Left ventricle myocardium inferior (tissue), 1 donor: ENCODE measurements around the gene FGF10. TPM values are rescaled to one million over a fixed set of nuclear protein-coding genes. Genes with fewer than 3 reads are reported as not detected.

Source experiments
- DNase-seq: peaks from one replicate; pipeline ENCODE4 v3.0.0-alpha.2; 2020
- H3K27ac ChIP-seq: fragments of 200-600 bp; replicated peaks from 2 replicates; pipeline ENCODE4 v1.8.0; 2021
- H3K27me3 ChIP-seq: fragments of 200-600 bp; 2 replicates; pipeline ENCODE4 v1.8.0; 2021; ENCODE audit warnings: low read depth
- H3K36me3 ChIP-seq: fragments of 200-600 bp; 2 replicates; pipeline ENCODE4 v1.8.0; 2021
- H3K4me1 ChIP-seq: fragments of 200-600 bp; 2 replicates; pipeline ENCODE4 v1.8.0; 2021
- H3K4me3 ChIP-seq: fragments of 200-600 bp; 2 replicates; pipeline ENCODE4 v1.8.0; 2021; ENCODE audit warnings: mild to moderate bottlenecking, moderate library complexity
- H3K9me3 ChIP-seq: fragments of 200-600 bp; replicated peaks from 2 replicates; pipeline ENCODE4 v1.8.0; 2021
- intact Hi-C: fragments of 100-400 bp; cut with micrococcal nuclease; formaldehyde crosslinking; loops from one replicate; pipeline ENCODE4 v1.11.0; 2022
- total RNA-seq: library from RNA; stranded (reverse); fragmentation: NEBNext Ultra II Directional; extraction: Animal tissue kit (Norgen Biotek cat#: 25700); gene quantifications from one replicate; pipeline ENCODE4 v1.2.1, GENCODE V29; 2021
- TF ChIP-seq, protein P1 (sequence below): fragments of 200-600 bp; IDR thresholded peaks from 2 replicates; pipeline ENCODE4 v1.8.0; 2021; ENCODE audit warnings: antibody characterized with exemption, mild to moderate bottlenecking, borderline replicate concordance
- donor health status: DM: no; HTN: yes; CAD: no; lungs with severe emphysema.

The FGF10 gene
- total RNA-seq, 1 donor from 2014 or later = 0.47 TPM

DNA sequence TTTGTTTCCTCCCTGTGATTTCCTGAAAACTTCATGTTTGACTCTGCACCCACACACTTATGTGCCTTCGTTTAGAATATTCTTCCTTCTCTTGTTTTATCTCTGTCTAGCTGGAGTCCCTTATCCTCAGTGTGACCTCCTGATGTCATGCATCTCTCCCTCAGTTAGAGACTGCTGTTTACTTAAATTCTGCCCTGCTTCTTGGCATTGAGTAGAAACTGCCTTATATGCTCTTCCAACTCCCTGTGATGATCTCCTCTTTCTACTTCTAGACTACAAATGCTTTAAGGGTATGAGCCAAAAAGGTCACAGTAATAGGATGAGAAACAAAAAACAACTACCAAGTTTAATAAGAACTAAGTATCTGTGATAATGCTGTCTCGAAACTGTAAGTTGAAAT, 12.2 kb downstream of the FGF10 start:
- intact Hi-C loops = no loop called here
- no peak overlapping the region for H3K27ac ChIP-seq
- no peaks in the 10 kb centered on the region for H3K4me1 ChIP-seq
- no peak for DNase-seq
- H3K9me3 ChIP-seq = peaks cover 17% of the 10 kb centered on the region
- H3K4me3 ChIP-seq = no peak overlapping the region
- no peaks in the 10 kb centered on the region for H3K36me3 ChIP-seq
- TF ChIP-seq, protein P1, sequence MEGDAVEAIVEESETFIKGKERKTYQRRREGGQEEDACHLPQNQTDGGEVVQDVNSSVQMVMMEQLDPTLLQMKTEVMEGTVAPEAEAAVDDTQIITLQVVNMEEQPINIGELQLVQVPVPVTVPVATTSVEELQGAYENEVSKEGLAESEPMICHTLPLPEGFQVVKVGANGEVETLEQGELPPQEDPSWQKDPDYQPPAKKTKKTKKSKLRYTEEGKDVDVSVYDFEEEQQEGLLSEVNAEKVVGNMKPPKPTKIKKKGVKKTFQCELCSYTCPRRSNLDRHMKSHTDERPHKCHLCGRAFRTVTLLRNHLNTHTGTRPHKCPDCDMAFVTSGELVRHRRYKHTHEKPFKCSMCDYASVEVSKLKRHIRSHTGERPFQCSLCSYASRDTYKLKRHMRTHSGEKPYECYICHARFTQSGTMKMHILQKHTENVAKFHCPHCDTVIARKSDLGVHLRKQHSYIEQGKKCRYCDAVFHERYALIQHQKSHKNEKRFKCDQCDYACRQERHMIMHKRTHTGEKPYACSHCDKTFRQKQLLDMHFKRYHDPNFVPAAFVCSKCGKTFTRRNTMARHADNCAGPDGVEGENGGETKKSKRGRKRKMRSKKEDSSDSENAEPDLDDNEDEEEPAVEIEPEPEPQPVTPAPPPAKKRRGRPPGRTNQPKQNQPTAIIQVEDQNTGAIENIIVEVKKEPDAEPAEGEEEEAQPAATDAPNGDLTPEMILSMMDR = no peak
- no peaks in the 10 kb centered on the region for H3K27me3 ChIP-seq

DNA sequence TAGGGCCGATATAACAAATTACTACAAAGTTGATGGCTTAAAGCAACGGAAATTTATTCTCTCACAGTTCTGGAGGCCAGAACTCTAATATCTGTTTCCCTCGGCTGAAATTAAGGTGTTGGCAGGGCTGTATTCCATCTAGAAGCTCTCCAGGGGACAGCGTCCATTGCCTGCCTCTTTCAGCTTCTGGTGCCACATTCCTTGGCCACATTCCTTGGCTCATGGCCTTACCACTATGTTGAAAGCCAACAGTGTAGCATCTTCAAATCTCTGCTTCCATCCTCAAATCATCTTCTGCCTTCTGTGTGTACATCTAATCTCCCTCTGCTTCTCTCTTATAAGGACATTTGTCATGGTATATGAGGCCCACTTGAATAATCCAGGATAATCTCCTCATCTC, 17.2 kb downstream of the FGF10 start:
- DNase-seq = no peak
- H3K4me3 ChIP-seq = no peak overlapping the region
- no peaks in the 10 kb centered on the region for H3K27me3 ChIP-seq
- no peaks in the 10 kb centered on the region for H3K4me1 ChIP-seq
- TF ChIP-seq, protein P1 = no peak
- no peak overlapping the region for H3K27ac ChIP-seq
- peaks cover 17% of the 10 kb centered on the region for H3K9me3 ChIP-seq
- intact Hi-C loops = no loop called here
- H3K36me3 ChIP-seq = no peaks in the 10 kb centered on the region

DNA sequence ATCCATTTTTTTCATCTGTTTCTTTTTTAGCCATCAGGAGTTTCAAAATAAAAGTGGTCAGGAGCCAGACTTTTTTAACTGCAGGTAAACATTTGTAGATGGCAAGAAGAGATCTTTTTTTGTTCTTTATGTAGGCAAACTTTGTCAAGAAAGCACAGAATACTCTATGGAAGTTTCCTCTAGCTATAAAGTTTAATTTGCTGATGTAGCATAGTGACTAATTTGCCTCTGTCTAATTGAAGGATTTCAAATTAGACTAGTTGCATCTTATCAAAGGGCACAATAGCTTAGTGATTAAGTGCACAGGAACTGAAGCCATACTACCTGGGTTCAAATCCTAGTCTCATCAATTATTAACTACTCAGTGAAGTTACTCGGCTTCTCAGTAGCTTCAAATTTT, 22.0 kb downstream of the FGF10 start:
- no peaks in the 10 kb centered on the region for H3K27me3 ChIP-seq
- no peaks in the 10 kb centered on the region for H3K4me1 ChIP-seq
- H3K36me3 ChIP-seq = no peaks in the 10 kb centered on the region
- intact Hi-C loops = no loop called here
- DNase-seq = no peak
- H3K27ac ChIP-seq = no peak overlapping the region
- TF ChIP-seq, protein P1 = no peak
- H3K9me3 ChIP-seq = no peaks in the 10 kb centered on the region
- no peak overlapping the region for H3K4me3 ChIP-seq

DNA sequence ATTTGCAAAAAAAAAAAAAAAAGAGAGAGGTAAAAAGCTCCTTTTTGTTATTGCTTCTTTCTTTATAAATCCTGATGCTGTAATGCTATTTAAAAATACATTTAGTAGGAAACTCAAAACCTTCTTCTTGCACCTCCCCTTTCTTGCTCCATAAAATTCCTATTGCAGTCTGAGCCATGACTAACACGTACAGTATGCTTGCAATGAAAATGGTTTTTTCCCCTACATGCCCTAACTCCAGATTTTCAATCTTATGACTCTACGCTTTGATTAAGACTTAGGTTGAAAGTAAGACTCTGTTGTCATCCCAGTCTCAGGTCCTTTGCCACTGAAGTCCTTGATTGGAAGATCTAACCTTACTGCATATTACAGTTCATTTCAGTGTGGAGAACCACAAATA, 23.9 kb downstream of the FGF10 start:
- DNase-seq = no peak
- H3K27me3 ChIP-seq = no peaks in the 10 kb centered on the region
- no peaks in the 10 kb centered on the region for H3K4me1 ChIP-seq
- no peak overlapping the region for H3K4me3 ChIP-seq
- no peaks in the 10 kb centered on the region for H3K36me3 ChIP-seq
- H3K27ac ChIP-seq = no peak overlapping the region
- TF ChIP-seq, protein P1 = no peak
- intact Hi-C loops = no loop called here
- no peaks in the 10 kb centered on the region for H3K9me3 ChIP-seq

DNA sequence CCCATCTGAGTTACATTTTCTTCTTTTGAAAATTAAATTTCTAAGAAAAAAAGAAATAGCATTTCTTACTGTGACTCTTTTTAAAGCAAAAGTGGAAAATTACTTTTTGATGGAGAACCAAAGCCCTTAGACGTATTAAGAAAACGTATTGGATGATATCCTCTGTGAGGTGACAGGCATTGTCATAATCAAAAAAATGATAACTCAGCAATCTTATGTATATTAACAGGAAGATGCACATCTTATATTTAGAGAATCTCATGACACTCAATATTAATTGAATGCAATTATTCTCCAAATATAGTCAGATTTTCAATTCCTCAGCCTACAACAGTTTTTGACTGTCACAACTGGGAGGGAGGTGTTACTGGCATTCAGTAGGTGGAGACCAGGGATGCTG, 25.1 kb downstream of the FGF10 start:
- Histone ChIP-seq H3K4me1 (no peaks in the 10 kb centered on the region), H3K27me3 (no peaks in the 10 kb centered on the region), H3K27ac (no peak overlapping the region), H3K36me3 (no peaks in the 10 kb centered on the region), H3K9me3 (no peaks in the 10 kb centered on the region), H3K4me3 (no peak overlapping the region)
- TF ChIP-seq, protein P1 = no peak
- no peak for DNase-seq
- intact Hi-C loops = no loop called here
